ENCODE data around the gene CD79B.
"Not testable (repeated sequence)": the region's sequence is repeated elsewhere in the genome, so short reads cannot be mapped to it uniquely, and the experiment has no call there.

The CD79B gene

DNA sequence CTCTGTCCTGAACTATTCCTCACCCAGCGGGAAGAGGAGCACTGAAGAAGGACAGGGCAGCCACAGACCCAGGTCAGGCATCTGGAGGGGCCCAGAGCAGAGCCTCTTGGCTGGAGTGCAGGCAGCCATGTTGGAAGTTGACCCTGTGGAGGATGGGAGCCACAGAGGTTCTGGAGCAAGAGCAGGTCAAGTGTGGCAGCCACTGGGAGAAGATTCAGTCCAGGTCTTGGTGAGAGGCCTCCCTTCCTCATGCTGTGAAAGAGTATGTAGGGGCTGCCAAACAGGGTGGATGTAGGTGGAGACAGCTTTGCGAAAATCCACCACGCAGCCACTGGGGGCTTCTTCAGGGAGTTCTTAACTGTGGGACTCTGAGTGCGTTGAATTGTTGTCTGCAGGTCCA is 590 bp upstream of the CD79B start:
- Mint-ChIP-seq H3K36me3 (ENCODE audit: low read depth) (peaks cover 7% of the 10 kb centered on the region), H3K4me1 (ENCODE audit: low read depth) (peaks cover 13% of the 10 kb centered on the region), H3K9me3 (no peaks in the 10 kb centered on the region), H3K27me3 (ENCODE audit: low read depth) (peaks cover 6% of the 10 kb centered on the region), H3K27ac (peak overlapping the region; percentile 49), H3K4me3 (peak overlapping the region; percentile 97)
- DNase-seq (ENCODE audit: low spot score): no peak

GRCh38 chr17:63930951-63931575 is 1.1 kb downstream of the CD79B start:
- H3K36me3 Mint-ChIP-seq (ENCODE audit: low read depth): peaks cover 7% of the 10 kb centered on the region
- peaks cover 4% of the 10 kb centered on the region for H3K27me3 Mint-ChIP-seq (ENCODE audit: low read depth)
- no peaks in the 10 kb centered on the region for H3K9me3 Mint-ChIP-seq
- peaks cover 13% of the 10 kb centered on the region for H3K4me1 Mint-ChIP-seq (ENCODE audit: low read depth)
- H3K4me3 Mint-ChIP-seq: peak overlapping the region; percentile 97
- H3K27ac Mint-ChIP-seq: peak overlapping the region; percentile 91
- peak; percentile 58 for DNase-seq (ENCODE audit: low spot score)

DNA sequence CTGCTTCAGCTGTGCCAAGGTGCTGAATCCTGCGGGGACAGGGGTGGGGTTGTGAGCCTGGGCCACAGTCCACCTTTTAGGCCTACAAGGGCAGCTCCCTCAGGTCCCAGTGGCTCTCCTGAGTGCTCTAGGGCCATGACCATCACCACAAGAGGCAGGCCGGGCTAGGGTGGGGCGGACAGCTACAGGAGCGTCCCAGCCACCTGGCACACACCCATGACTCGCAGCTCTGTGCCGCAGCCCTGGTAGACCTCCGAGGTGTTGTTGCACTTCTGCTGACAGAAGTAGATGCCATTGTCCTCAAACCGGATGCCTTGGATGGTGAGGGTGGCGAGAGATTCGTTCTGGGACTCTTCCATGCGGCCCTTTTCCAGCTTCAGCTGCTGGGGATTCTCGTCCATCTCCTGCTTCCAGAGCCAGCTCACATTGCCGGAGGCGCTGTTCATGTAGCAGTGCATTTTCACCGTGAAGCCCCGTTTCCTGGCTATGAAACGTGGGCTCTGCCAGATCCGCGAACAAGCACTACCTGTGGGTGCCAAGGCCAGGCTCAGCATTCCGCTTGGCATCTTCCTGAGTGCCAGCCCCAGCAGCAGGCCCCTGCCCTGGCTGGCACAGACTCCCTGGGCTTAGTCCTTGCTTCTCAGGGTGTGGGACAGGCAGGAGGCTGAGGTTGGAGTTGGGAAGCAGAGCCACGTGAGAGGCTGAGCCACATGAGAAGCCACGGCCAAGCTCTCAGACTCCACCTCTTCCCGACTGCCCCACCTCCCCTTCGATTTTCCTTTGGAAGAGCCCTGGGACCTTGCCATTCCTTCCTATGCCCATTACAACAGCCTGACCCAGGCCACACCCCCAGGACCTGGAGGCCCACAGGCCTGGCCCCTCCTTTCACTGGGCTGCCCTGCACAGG is 2.0 kb downstream of the CD79B start:
- Mint-ChIP-seq H3K27me3 (ENCODE audit: low read depth) (no peaks in the 10 kb centered on the region), H3K9me3 (no peaks in the 10 kb centered on the region), H3K4me1 (ENCODE audit: low read depth) (peaks cover 13% of the 10 kb centered on the region), H3K27ac (no peak overlapping the region), H3K4me3 (peak overlapping the region; percentile 97), H3K36me3 (ENCODE audit: low read depth) (peaks cover 7% of the 10 kb centered on the region)
- no peak for DNase-seq (ENCODE audit: low spot score)

GRCh38 chr17:63928966-63929695 is 3.0 kb downstream of the CD79B start:
- H3K9me3 Mint-ChIP-seq: no peaks in the 10 kb centered on the region
- no peak overlapping the region for H3K27ac Mint-ChIP-seq
- H3K4me1 Mint-ChIP-seq (ENCODE audit: low read depth): peaks cover 13% of the 10 kb centered on the region
- H3K36me3 Mint-ChIP-seq (ENCODE audit: low read depth): peaks cover 7% of the 10 kb centered on the region
- no peaks in the 10 kb centered on the region for H3K27me3 Mint-ChIP-seq (ENCODE audit: low read depth)
- no peak for DNase-seq (ENCODE audit: low spot score)
- peak overlapping the region; percentile 38 for H3K4me3 Mint-ChIP-seq

GRCh38 chr17:63928172-63928666 is 3.9 kb downstream of the CD79B start:
- Mint-ChIP-seq H3K27me3 (ENCODE audit: low read depth) (no peaks in the 10 kb centered on the region), H3K36me3 (ENCODE audit: low read depth) (peaks cover 7% of the 10 kb centered on the region), H3K27ac (no peak overlapping the region), H3K4me3 (no peak overlapping the region), H3K4me1 (ENCODE audit: low read depth) (peaks cover 13% of the 10 kb centered on the region), H3K9me3 (no peaks in the 10 kb centered on the region)
- DNase-seq (ENCODE audit: low spot score): no peak

- Mint-ChIP-seq H3K4me1 (ENCODE audit: low read depth) (peaks cover 12% of the 10 kb centered on the region), H3K4me3 (no peak overlapping the region), H3K27me3 (ENCODE audit: low read depth) (no peaks in the 10 kb centered on the region)
Measured at GRCh38 chr17:63927464-63928171, 4.5 kb downstream of the CD79B start.

GRCh38 chr17:63926164-63926563 is 6.0 kb downstream of the CD79B start:
- no peak overlapping the region for H3K4me3 Mint-ChIP-seq
- no peaks in the 10 kb centered on the region for H3K9me3 Mint-ChIP-seq
- H3K4me1 Mint-ChIP-seq (ENCODE audit: low read depth): peaks cover 9% of the 10 kb centered on the region
- H3K27me3 Mint-ChIP-seq (ENCODE audit: low read depth): no peaks in the 10 kb centered on the region
- DNase-seq (ENCODE audit: low spot score): no peak
- H3K36me3 Mint-ChIP-seq (ENCODE audit: low read depth): peaks cover 7% of the 10 kb centered on the region
- no peak overlapping the region for H3K27ac Mint-ChIP-seq

More at GRCh38 chr17:63927464-63928171, 4.5 kb downstream of the CD79B start:
- DNase-seq (ENCODE audit: low spot score): no peak
- H3K36me3 Mint-ChIP-seq (ENCODE audit: low read depth): peaks cover 7% of the 10 kb centered on the region
- no peaks in the 10 kb centered on the region for H3K9me3 Mint-ChIP-seq
- no peak overlapping the region for H3K27ac Mint-ChIP-seq

- Mint-ChIP-seq H3K9me3 (no peaks in the 10 kb centered on the region), H3K36me3 (ENCODE audit: low read depth) (peaks cover 4% of the 10 kb centered on the region), H3K4me3 (no peak overlapping the region), H3K4me1 (ENCODE audit: low read depth) (peaks cover 3% of the 10 kb centered on the region), H3K27me3 (ENCODE audit: low read depth) (no peaks in the 10 kb centered on the region), H3K27ac (no peak overlapping the region)
- no peak for DNase-seq (ENCODE audit: low spot score)
Measured at GRCh38 chr17:63925615-63926014, 6.5 kb downstream of the CD79B start.

DNA sequence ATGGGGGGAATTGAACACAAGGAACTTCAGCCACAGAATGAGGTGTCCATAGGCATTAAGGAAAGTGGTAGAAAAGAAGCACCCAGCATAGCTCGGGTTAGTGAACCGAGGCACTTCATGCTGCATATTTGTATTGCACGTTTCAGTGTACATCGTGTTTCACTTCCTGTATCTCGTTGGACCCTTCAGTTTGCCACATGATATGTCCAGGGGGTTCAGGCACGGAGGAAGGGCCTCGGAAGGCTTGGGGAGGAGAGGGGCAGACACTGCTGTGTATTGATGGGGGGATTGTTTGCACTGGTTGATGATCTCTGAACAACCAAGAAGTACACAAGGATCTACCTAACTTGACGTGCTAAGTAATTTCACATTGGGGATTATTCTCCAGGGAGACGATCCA is 9.7 kb downstream of the CD79B start:
- not testable (repeated sequence) for H3K27ac Mint-ChIP-seq; H3K9me3 Mint-ChIP-seq; H3K4me3 Mint-ChIP-seq; DNase-seq (ENCODE audit: low spot score); H3K36me3 Mint-ChIP-seq (ENCODE audit: low read depth); H3K27me3 Mint-ChIP-seq (ENCODE audit: low read depth); H3K4me1 Mint-ChIP-seq (ENCODE audit: low read depth)

GRCh38 chr17:63920779-63921178 is 11.4 kb downstream of the CD79B start:
- H3K36me3 Mint-ChIP-seq (ENCODE audit: low read depth); H3K27me3 Mint-ChIP-seq (ENCODE audit: low read depth); H3K4me1 Mint-ChIP-seq (ENCODE audit: low read depth); H3K27ac Mint-ChIP-seq; H3K4me3 Mint-ChIP-seq; DNase-seq (ENCODE audit: low spot score); H3K9me3 Mint-ChIP-seq: not testable (repeated sequence)

GRCh38 chr17:63920050-63920449 is 12.1 kb downstream of the CD79B start:
- DNase-seq (ENCODE audit: low spot score); H3K36me3 Mint-ChIP-seq (ENCODE audit: low read depth); H3K9me3 Mint-ChIP-seq; H3K4me3 Mint-ChIP-seq; H3K27me3 Mint-ChIP-seq (ENCODE audit: low read depth); H3K4me1 Mint-ChIP-seq (ENCODE audit: low read depth); H3K27ac Mint-ChIP-seq: not testable (repeated sequence)

DNA sequence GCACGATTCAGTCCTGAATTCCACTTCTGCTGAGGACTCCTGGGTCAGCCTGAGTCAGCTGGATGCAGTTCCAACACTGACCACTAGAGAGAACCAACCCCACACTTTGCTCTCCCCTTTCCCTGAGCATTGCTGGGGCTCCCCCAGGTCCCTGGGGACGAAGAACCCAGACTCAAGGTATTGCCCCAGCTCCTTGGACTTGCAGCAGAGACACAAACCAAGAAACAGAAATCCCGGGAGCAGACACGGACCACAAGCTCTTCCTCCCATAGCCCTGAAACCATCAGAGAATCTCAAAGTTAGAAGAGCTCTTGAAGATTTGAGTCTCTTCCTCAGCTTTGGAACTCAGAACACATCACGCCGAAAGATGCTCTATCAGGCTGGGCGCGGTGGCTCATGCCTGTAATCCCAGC is 12.8 kb downstream of the CD79B start:
- H3K4me1 Mint-ChIP-seq (ENCODE audit: low read depth): peaks cover 5% of the 10 kb centered on the region
- DNase-seq (ENCODE audit: low spot score): peak; percentile 53
- H3K36me3 Mint-ChIP-seq (ENCODE audit: low read depth): no peaks in the 10 kb centered on the region
- H3K4me3 Mint-ChIP-seq: no peak overlapping the region
- H3K27me3 Mint-ChIP-seq (ENCODE audit: low read depth): peaks cover 2% of the 10 kb centered on the region
- no peaks in the 10 kb centered on the region for H3K9me3 Mint-ChIP-seq
- peak overlapping the region; percentile 49 for H3K27ac Mint-ChIP-seq

DNA sequence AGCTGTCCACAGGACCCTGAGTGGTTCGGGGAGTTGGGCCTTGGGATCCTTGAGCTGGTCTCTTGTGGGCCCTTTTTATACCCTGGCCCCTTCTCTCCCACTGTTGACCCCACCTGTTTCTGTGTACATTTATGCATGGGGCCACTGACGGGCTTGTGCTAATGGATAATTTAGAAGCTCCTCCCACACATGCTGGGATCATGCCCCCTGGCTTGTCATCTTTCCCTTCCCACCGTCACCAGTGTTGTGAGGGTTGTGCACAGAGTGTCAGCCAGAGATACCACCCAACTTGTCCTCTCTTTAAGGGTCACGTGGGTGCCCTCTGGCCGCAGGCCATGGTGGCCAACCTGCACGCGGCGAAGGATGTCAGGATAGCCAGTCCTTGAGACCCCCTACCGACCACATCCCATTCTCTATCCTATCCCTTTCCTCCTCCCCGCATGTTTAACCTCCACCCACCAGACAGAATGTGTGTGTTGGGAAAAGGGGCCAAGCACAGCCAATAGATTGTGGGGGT is 13.3 kb downstream of the CD79B start, which contains the start of gene GH1:
Gene GH1 (minus strand): TSS at position 51 of the 517 bp plus-strand sequence. CDS start 63 bp downstream, outside the sequence.
- not testable (repeated sequence) for H3K36me3 Mint-ChIP-seq (ENCODE audit: low read depth); H3K4me3 Mint-ChIP-seq; DNase-seq (ENCODE audit: low spot score); H3K4me1 Mint-ChIP-seq (ENCODE audit: low read depth); H3K9me3 Mint-ChIP-seq; H3K27me3 Mint-ChIP-seq (ENCODE audit: low read depth)
- peak within 1 kb of the TSS; percentile 49 for H3K27ac Mint-ChIP-seq

Measured in T-helper 2 cell treated with Interferon-gamma antibody and Interleukin-4, amounts not matched to agents 5 μg/mL and 100 μg/mL, for 36 hours (primary cell).